Naive thymus-derived CD4-positive, alpha-beta T cell (primary cell): ENCODE measurements around the gene PSTPIP2. TPM values are rescaled to one million over a fixed set of nuclear protein-coding genes. Genes with fewer than 3 reads are reported as not detected.

Experiments
- ATAC-seq: fragments of 150-1000 bp; cut with Tn5 transposase; 2 replicates; pipeline ENCODE4 v1.10.0; 2021; ENCODE audit warnings: mild to moderate bottlenecking, moderate library complexity
- CTCF ChIA-PET: fragments of 350-600 bp; sonication (Branson Sonifier 250); formaldehyde crosslinking; loops from one replicate; lab custom pipeline; 2021; ENCODE audit warnings: antibody characterized with exemption; lab: Charles Lee
- POLR2A ChIA-PET: fragments of 350-600 bp; sonication (Branson Sonifier 250); formaldehyde crosslinking; loops from one replicate; lab custom pipeline; 2021; ENCODE audit warnings: antibody characterized with exemption, inconsistent platforms; lab: Charles Lee
- DNase-seq, 9 donors: peaks; one replicate each; pipeline versions ENCODE4 v3.0.0 to v3.0.0-alpha.2; 2020 to 2022; ENCODE audit warnings: mixed read lengths in 1 of 9
- H3K27ac ChIP-seq: one replicate; pipeline ENCODE4 v1.7.0; 2013; ENCODE audit warnings: mild to moderate bottlenecking, low read depth, low read length, moderate library complexity
- H3K27me3 ChIP-seq, 2 donors: one replicate each; pipeline ENCODE4 v1.7.0; 2013; ENCODE audit warnings: low read length in 2 of 2, mild to moderate bottlenecking in 2 of 2, moderate library complexity in 2 of 2; ENCODE audit not compliant: control insufficient read depth in 2 of 2, insufficient read depth in 2 of 2
- H3K36me3 ChIP-seq, 3 experiments: 1 replicate in 2 of 3; 2 replicates in 1 of 3; pipeline ENCODE4 v1.7.0; 2013; ENCODE audit warnings: low read length in 3 of 3, mild to moderate bottlenecking in 3 of 3, moderate library complexity in 1 of 3; ENCODE audit not compliant: insufficient read depth in 3 of 3, control insufficient read depth in 2 of 3
- H3K4me1 ChIP-seq, 2 donors: one replicate each; pipeline ENCODE4 v1.7.0; 2013; ENCODE audit warnings: low read length in 2 of 2, mild to moderate bottlenecking in 2 of 2, moderate library complexity in 1 of 2; ENCODE audit not compliant: control insufficient read depth in 2 of 2, insufficient read depth in 2 of 2
- H3K4me3 ChIP-seq: 2 replicates; pipeline ENCODE4 v1.7.0; 2013; ENCODE audit warnings: mild to moderate bottlenecking, low read length
- H3K9me3 ChIP-seq, 3 experiments: 1 replicate in 2 of 3; 2 replicates in 1 of 3; pipeline ENCODE4 v1.7.0; 2013; ENCODE audit warnings: low read length in 3 of 3; ENCODE audit not compliant: control insufficient read depth in 2 of 3
- H3K27ac Mint-ChIP-seq, 9 donors: one replicate each; pipeline ENCODE4 v1.8.0; 2020 to 2022; ENCODE audit warnings: mixed read lengths in 9 of 9, mild to moderate bottlenecking in 8 of 9, moderate library complexity in 5 of 9, inconsistent platforms in 2 of 9
- H3K27me3 Mint-ChIP-seq, 5 donors: one replicate each; pipeline ENCODE4 v1.8.0; 2021 to 2022; ENCODE audit warnings: mixed read lengths in 5 of 5, mild to moderate bottlenecking in 1 of 5
- H3K36me3 Mint-ChIP-seq, 5 donors: one replicate each; pipeline ENCODE4 v1.8.0; 2020 to 2022; ENCODE audit warnings: mixed read lengths in 5 of 5, mild to moderate bottlenecking in 3 of 5, inconsistent platforms in 1 of 5
- H3K4me1 Mint-ChIP-seq, 7 donors: one replicate each; pipeline ENCODE4 v1.8.0; 2020 to 2022; ENCODE audit warnings: mixed read lengths in 7 of 7, mild to moderate bottlenecking in 3 of 7, inconsistent platforms in 1 of 7
- H3K4me3 Mint-ChIP-seq, 10 donors: one replicate each; pipeline ENCODE4 v1.8.0; 2020 to 2022; ENCODE audit warnings: mild to moderate bottlenecking in 10 of 10, mixed read lengths in 10 of 10, moderate library complexity in 6 of 10, inconsistent platforms in 2 of 10
- H3K9me3 Mint-ChIP-seq, 11 donors: one replicate each; pipeline ENCODE4 v1.8.0; 2020 to 2022; ENCODE audit warnings: mixed read lengths in 11 of 11, mild to moderate bottlenecking in 4 of 11, inconsistent platforms in 1 of 11, moderate library complexity in 1 of 11
- intact Hi-C, 2 donors: fragments of 100-400 bp; cut with micrococcal nuclease; formaldehyde crosslinking; loops; one replicate each; pipeline ENCODE4 v1.15.1; 2023
- polyA plus RNA-seq, 2 donors: library from polyadenylated mRNA; unstranded; fragments of 300-500 nt; fragmentation: Illumina TruSeq; gene quantifications; one replicate each; pipeline ENCODE4 v1.2.3, GENCODE V29; 2021
- total RNA-seq, 6 experiments: library from RNA in 5 of 6; stranded (reverse) in 5 of 6; gene quantifications; 1 replicate in 5 of 6; 2 replicates in 1 of 6; pipeline ENCODE4 v1.2.3 and lab custom pipeline; 2021 to 2026

PSTPIP2 gene
- total and polyA plus RNA-seq, 7 experiments from 2014 or later, result 11.1 to 24.6 (median 15.2) TPM

- no peaks in the 10 kb centered on the region for H3K27me3 ChIP-seq
- H3K27me3 Mint-ChIP-seq, result no peaks in the 10 kb centered on the region
- H3K9me3 ChIP-seq, result no peaks in the 10 kb centered on the region
- ChIA-PET POLR2A (interaction anchor here (0.5 kb wide), 1 partner anchor 15 kb away, joined by 3 read pairs; no protein-coding TSS in a partner anchor), CTCF (interaction anchor here (1.7 to 1.9 kb wide), 2 partner anchors 16 to 135 kb away, joined by 6 to 7 read pairs; no protein-coding TSS in a partner anchor)
- peaks cover 27 to 47% (median 39%) of the 10 kb centered on the region in 5 donors for H3K36me3 Mint-ChIP-seq
- peaks cover 0 to 11% of the 10 kb centered on the region in 2 donors for H3K4me1 ChIP-seq
- peak overlapping the region in 4 of 9 donors; percentile 15 to 35 (median 26) for H3K27ac Mint-ChIP-seq
- peaks cover 5 to 26% (median 14%) of the 10 kb centered on the region in 7 donors for H3K4me1 Mint-ChIP-seq
- no peak overlapping the region for H3K27ac ChIP-seq
- peaks cover 12 to 75% (median 22%) of the 10 kb centered on the region in 3 experiments for H3K36me3 ChIP-seq
- DNase-seq, result no peak
- H3K4me3 ChIP-seq, result no peak overlapping the region
- intact Hi-C loops, result no loop called here
- ATAC-seq, result peak; percentile 85
- H3K9me3 Mint-ChIP-seq, result peaks cover 0 to 4% (median 0%) of the 10 kb centered on the region in 11 donors
- H3K4me3 Mint-ChIP-seq, result peak overlapping the region in 1 of 10 donors; percentile 4
Observed at GRCh38 chr18:45938488-45938935, 133.5 kb downstream of the PSTPIP2 start.

GRCh38 chr18:45935591-45936335 is 136.3 kb downstream of the PSTPIP2 start:
- ChIA-PET POLR2A (no interaction called here), CTCF (no interaction called here)
- Histone ChIP-seq H3K27me3 (no peaks in the 10 kb centered on the region), H3K9me3 (no peaks in the 10 kb centered on the region), H3K36me3 (peaks cover 4 to 58% (median 12%) of the 10 kb centered on the region in 3 experiments), H3K4me3 (no peak overlapping the region), H3K4me1 (peaks cover 0 to 11% of the 10 kb centered on the region in 2 donors), H3K27ac (no peak overlapping the region)
- peaks cover 22 to 44% (median 29%) of the 10 kb centered on the region in 5 donors for H3K36me3 Mint-ChIP-seq
- peak overlapping the region in 1 of 9 donors; percentile 48 for H3K27ac Mint-ChIP-seq
- no peaks in the 10 kb centered on the region for H3K27me3 Mint-ChIP-seq
- H3K4me3 Mint-ChIP-seq, result no peak overlapping the region
- H3K4me1 Mint-ChIP-seq, result peaks cover 5 to 26% (median 11%) of the 10 kb centered on the region in 7 donors
- intact Hi-C loops, result no loop called here
- peaks cover 0 to under 1% (median 0%) of the 10 kb centered on the region in 11 donors for H3K9me3 Mint-ChIP-seq
- DNase-seq (no peak), ATAC-seq (no peak)

Other genes starting within 250 kb of the PSTPIP2 start
- gene SIGLEC15, start 246.6 kb downstream of the PSTPIP2 start, total RNA-seq, result 1 to 10 TPM in 1 of 5 experiments, not detected in 4; 1.3 TPM
- under 1 TPM in 1 of 2 donors, not detected in 1; 0.13 TPM for gene SIGLEC15, start 246.6 kb downstream of the PSTPIP2 start, polyA plus RNA-seq
- gene EPG5, start 104.9 kb downstream of the PSTPIP2 start, total RNA-seq, result 10 to 100 TPM; 26.0 to 54.8 (median 44.7) TPM
- 1 to 10 TPM; 6.3 to 6.4 TPM for gene EPG5, start 104.9 kb downstream of the PSTPIP2 start, polyA plus RNA-seq
- 100 to 1,000 TPM; 181 to 311 (median 212) TPM for gene ATP5F1A, start 26.0 kb upstream of the PSTPIP2 start, total RNA-seq
- 100 to 1,000 TPM; 484 to 541 TPM for gene ATP5F1A, start 26.0 kb upstream of the PSTPIP2 start, polyA plus RNA-seq
- gene HAUS1, start 32.1 kb upstream of the PSTPIP2 start, total RNA-seq, result 10 to 100 TPM; 10.4 to 47.2 (median 15.2) TPM
- gene HAUS1, start 32.1 kb upstream of the PSTPIP2 start, polyA plus RNA-seq, result 10 to 100 TPM; 30.0 to 42.7 TPM